HUES48 (cell line): ENCODE results near the gene TMEM242.
"Not testable (repeated sequence)": the region's sequence is repeated elsewhere in the genome, so short reads cannot be mapped to it uniquely, and the experiment has no call there.

ENCODE experiments used
- H3K27ac ChIP-seq: one replicate; pipeline ENCODE4 v1.7.0; 2013; ENCODE audit warnings: low read depth, low read length, inconsistent platforms
- H3K27me3 ChIP-seq: 2 replicates; pipeline ENCODE4 v1.6.1; 2013; ENCODE audit warnings: mild to moderate bottlenecking, low read length; ENCODE audit not compliant: control insufficient read depth, insufficient read depth
- H3K36me3 ChIP-seq: 2 replicates; pipeline ENCODE4 v1.6.1; 2013; ENCODE audit warnings: low read length; ENCODE audit not compliant: control insufficient read depth, insufficient read depth
- H3K4me1 ChIP-seq: 2 replicates; pipeline ENCODE4 v1.6.1; 2013; ENCODE audit warnings: mild to moderate bottlenecking, low read length; ENCODE audit not compliant: control insufficient read depth, insufficient read depth
- H3K4me3 ChIP-seq: 2 replicates; pipeline ENCODE4 v1.5.1; 2013; ENCODE audit warnings: mild to moderate bottlenecking, low read depth, low read length
- H3K9ac ChIP-seq: 2 replicates; pipeline ENCODE4 v1.6.1; 2013; ENCODE audit warnings: mild to moderate bottlenecking, low read depth, low read length, moderate library complexity
- H3K9me3 ChIP-seq: 2 replicates; pipeline ENCODE4 v1.6.1; 2013; ENCODE audit warnings: low read length; ENCODE audit not compliant: control insufficient read depth, insufficient read depth

TMEM242 gene

DNA sequence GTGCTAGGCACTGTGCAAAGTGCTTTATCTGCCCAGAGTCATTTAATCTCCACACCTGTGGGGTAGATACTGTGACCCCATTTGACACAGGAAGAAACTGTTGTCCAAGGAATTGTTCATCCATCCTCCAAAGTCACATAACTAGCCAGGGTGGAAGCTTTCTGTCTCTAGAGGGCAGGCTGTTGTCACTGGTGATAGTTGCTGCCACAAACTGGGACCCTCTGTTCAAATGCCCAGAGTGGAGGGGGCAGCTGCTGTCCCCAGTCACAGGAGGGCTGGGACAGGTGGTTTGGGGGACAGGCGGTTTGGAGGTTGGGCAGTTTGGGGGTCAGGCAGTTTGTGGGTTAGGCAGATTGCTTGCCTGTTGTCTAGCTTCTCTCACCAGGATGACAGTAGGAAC, 16.1 kb upstream of the TMEM242 start:
- Histone ChIP-seq H3K27ac (no peak overlapping the region), H3K4me1 (no peaks in the 10 kb centered on the region), H3K9ac (no peak overlapping the region), H3K27me3 (no peaks in the 10 kb centered on the region), H3K4me3 (no peak overlapping the region), H3K36me3 (no peaks in the 10 kb centered on the region), H3K9me3 (no peaks in the 10 kb centered on the region)

DNA sequence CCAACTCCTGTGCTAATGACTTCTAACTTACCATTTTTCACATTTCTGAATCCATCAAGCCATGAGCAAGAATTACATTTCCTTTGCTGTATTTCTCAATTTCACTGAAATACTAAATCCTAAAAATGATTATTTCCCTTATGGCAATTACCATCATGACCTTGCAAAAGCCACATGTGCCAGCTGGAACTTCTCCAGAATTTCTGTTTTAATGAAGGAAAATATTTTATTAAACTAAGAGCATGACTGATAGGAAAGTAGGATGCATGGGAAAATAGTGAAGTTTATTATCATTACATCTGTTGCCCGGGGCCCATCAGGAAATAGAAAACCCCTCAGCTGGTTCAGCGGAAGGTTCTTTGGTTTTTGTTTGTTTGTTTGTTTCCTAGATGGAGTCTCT, 14.4 kb upstream of the TMEM242 start:
- Histone ChIP-seq H3K4me1 (no peaks in the 10 kb centered on the region), H3K9me3 (no peaks in the 10 kb centered on the region), H3K36me3 (no peaks in the 10 kb centered on the region), H3K9ac (no peak overlapping the region), H3K27me3 (no peaks in the 10 kb centered on the region), H3K4me3 (no peak overlapping the region), H3K27ac (no peak overlapping the region)

DNA sequence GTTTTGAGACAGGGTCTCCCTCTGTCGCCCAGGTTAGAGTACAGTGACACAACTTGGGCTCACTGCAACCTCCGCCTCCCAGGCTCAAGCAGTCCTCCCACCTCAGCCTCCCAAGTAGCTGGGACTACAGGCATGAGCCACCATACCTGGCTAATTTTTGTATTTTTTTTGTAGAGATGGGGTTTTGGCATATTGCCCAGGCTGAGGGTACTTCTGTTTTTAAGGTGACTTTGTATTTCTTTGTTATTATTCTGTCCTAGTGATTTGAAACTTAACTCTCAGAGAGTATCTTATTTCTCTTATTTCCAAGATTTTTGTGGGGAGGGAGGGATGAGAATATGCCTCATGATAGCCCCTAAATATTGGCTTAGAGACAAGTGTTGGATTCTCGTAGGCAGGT, 14.0 kb upstream of the TMEM242 start:
- H3K9me3 ChIP-seq, H3K27me3 ChIP-seq, H3K36me3 ChIP-seq, H3K4me1 ChIP-seq, H3K27ac ChIP-seq, H3K9ac ChIP-seq, H3K4me3 ChIP-seq: not testable (repeated sequence)

DNA sequence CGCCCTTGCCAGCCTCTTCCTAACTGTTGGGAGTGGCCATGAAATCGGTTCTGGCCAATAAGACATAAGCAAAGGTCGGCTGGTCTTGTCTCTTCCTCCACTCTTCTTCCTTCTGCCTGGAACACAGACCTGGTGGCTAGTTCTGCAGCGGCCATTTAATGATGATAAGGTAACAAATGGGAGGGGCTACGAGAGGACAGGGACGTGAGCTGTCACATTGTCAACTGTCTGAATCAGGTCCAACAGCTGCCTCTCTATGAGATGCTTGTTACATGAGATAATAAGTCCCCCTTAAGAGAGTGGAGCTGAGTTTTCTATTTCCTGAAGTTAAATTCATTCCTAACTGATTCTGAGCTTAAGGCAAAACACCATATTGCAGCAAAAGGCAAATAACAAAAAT, 12.5 kb upstream of the TMEM242 start:
- Histone ChIP-seq H3K36me3 (no peaks in the 10 kb centered on the region), H3K27me3 (no peaks in the 10 kb centered on the region), H3K27ac (no peak overlapping the region), H3K4me3 (no peak overlapping the region), H3K9me3 (no peaks in the 10 kb centered on the region), H3K4me1 (no peaks in the 10 kb centered on the region), H3K9ac (no peak overlapping the region)

DNA sequence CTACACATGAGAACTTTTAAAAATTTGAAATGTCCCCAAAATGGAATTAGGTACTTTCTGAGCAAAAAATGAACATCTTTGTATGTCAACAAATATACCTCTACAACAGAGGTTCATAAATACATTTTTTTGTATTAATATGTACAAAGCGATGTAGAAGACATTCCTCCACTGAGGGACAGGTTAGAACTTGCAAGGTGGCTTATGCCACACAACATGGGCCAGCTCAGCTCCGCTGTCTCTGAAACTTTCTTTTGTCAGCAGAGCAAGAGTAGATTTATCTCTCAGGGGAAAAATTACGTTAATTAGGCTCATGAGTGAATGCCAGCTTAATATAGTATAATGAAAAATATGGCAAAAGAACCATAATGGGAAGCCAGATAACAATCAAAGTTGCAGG, 10.6 kb upstream of the TMEM242 start:
- Histone ChIP-seq H3K4me3 (no peak overlapping the region), H3K4me1 (no peaks in the 10 kb centered on the region), H3K27ac (no peak overlapping the region), H3K9me3 (no peaks in the 10 kb centered on the region), H3K36me3 (no peaks in the 10 kb centered on the region), H3K9ac (no peak overlapping the region), H3K27me3 (no peaks in the 10 kb centered on the region)

DNA sequence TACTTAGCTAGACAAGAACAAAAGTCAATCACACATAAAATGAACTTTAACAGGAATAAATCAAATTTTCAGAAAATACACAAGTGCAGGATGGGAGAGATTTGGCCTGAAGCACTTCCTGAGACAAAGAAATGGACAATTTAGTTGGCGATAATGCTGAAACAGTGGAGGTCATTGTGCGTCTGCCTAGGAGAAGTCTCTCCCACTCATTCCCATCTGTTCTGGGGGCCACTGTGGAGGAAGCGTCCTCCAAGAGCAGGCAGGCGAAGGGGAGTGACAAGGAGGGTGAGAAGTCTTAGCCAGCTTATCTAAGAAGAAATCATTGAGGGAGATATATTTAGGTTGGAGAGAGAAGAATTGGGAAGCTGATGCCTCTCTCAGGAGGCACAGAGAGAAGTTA, 10.2 kb upstream of the TMEM242 start:
- Histone ChIP-seq H3K27me3 (no peaks in the 10 kb centered on the region), H3K9me3 (no peaks in the 10 kb centered on the region), H3K4me1 (no peaks in the 10 kb centered on the region), H3K4me3 (no peak overlapping the region), H3K27ac (no peak overlapping the region), H3K36me3 (no peaks in the 10 kb centered on the region), H3K9ac (no peak overlapping the region)

DNA sequence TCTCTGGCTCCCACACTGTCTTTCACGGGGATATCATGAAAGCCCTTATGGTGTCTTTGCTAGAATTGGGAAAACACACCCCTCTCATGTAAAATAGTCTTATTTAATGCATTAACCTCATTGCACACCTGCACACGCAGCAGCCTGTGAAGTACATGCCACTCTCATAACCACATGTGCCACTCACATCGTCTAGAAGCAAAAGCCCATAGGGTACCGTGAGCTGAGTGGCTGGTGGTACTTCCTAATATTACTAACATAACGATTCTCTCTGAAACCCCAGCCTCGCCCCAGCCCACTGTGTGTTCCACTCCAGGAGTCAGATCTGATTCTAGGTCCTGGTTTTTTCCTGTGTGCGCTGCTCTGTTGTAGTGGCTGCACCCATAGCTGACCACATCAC, 9.5 kb upstream of the TMEM242 start:
- H3K4me1 ChIP-seq: no peaks in the 10 kb centered on the region
- H3K9me3 ChIP-seq: no peaks in the 10 kb centered on the region
- H3K9ac ChIP-seq: no peak overlapping the region
- no peaks in the 10 kb centered on the region for H3K27me3 ChIP-seq
- no peak overlapping the region for H3K4me3 ChIP-seq
- H3K27ac ChIP-seq: no peak overlapping the region
- H3K36me3 ChIP-seq: no peaks in the 10 kb centered on the region

DNA sequence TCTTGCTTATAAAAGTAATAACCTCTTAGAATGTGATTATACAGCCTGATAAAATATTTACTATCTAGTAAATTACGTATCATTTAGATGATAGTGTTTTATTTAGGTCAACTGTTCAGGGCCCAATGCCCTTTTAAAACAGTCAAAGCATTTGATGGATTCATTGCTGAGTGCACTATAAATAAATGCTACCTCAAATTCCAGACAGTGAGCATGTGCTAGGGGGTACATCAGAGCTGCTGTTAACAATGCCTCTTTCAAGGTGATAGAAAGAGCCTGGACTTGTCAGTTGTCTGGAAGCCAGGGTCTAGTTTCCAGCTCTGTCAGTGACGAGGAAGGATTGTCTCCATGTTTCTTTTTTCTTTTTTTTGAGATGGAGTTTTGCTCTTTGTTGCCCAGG, 7.5 kb upstream of the TMEM242 start:
- Histone ChIP-seq H3K27me3 (no peaks in the 10 kb centered on the region), H3K4me1 (no peaks in the 10 kb centered on the region), H3K4me3 (no peak overlapping the region), H3K9ac (no peak overlapping the region), H3K9me3 (no peaks in the 10 kb centered on the region), H3K27ac (no peak overlapping the region), H3K36me3 (no peaks in the 10 kb centered on the region)

DNA sequence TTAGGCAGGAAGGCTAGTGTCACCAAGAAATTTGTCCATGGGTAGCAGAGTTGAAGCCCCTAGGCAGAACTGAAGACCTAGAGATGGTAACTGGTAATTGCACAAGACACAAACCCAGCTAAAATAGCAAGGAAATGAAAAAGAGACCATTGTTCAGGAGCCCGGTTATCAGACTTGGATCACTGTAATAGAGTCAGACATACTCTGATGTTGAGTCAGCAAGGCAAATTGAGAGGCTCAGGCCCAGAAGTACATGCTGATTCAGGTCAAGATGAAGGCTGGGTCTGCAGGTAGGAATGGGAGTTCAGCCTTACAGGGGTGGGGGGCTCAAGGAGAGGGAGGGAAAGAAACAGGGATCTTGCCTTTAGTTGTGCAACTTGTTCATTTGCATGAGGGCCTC, 6.5 kb upstream of the TMEM242 start:
- Histone ChIP-seq H3K9ac (no peak overlapping the region), H3K4me1 (no peaks in the 10 kb centered on the region), H3K36me3 (no peaks in the 10 kb centered on the region), H3K27ac (no peak overlapping the region), H3K27me3 (0 out of 2 replicates have a peak, but pooled peaks cover 3% of the 10 kb centered on the region), H3K9me3 (no peaks in the 10 kb centered on the region), H3K4me3 (no peak overlapping the region)

DNA sequence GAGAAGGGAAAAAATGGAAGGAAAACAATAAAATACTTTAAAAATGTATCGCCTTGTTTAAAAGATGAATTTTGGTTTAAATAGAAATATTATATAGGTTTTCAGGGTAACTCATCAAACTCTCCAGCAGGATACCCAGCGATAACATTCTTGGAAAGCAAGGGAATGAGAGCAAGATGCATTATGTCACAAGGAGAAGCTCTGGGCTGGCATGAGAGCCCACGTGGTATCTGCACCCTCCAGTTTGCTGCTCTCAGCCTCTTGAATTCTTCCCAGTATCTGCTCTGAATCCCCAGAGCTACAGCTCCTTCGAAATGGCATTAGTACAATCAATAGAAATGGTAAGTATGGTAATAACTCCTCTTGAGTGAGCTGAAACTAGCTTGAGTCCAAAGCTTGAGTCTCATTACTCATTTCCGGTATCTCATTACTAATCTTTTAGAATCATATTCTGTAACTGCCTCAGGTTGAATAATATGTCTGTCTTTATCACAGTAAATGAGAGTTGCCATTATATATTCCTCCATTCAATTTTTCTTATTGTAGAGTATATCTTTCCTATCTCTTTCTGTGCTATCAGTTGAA, 4.9 kb upstream of the TMEM242 start:
- no peak overlapping the region for H3K9ac ChIP-seq
- 0 out of 2 replicates have a peak, but pooled peaks cover 3% of the 10 kb centered on the region for H3K27me3 ChIP-seq
- no peaks in the 10 kb centered on the region for H3K4me1 ChIP-seq
- H3K4me3 ChIP-seq: no peak overlapping the region
- H3K9me3 ChIP-seq: no peaks in the 10 kb centered on the region
- no peak overlapping the region for H3K27ac ChIP-seq
- H3K36me3 ChIP-seq: no peaks in the 10 kb centered on the region

DNA sequence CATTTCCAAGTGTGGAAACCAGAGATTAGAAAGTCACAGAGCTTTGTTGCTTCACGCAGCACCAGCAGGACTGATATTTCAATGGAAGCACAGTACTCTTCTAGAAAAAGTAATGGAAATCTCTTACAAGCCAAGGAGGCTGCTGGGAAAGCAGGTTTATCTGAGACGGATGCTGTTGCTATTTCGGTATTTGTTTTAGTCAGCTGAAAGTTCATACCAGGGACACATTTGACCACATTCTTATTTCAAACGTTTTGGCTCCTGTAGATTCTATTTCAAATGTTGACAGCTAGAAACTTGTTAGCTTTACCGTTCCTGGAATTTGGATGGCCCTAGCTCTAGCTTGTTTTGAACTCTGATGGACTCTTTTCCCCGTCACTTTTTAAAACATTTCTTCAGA, 3.7 kb upstream of the TMEM242 start:
- H3K4me3 ChIP-seq: no peak overlapping the region
- H3K4me1 ChIP-seq: 0 out of 2 replicates have a peak, but pooled peaks cover 4% of the 10 kb centered on the region

More for the DNA sequence above, 3.7 kb upstream of the TMEM242 start:
- Histone ChIP-seq H3K36me3 (no peaks in the 10 kb centered on the region), H3K9ac (no peak overlapping the region), H3K9me3 (no peaks in the 10 kb centered on the region), H3K27me3 (0 out of 2 replicates have a peak, but pooled peaks cover 3% of the 10 kb centered on the region), H3K27ac (no peak overlapping the region)
